ENCODE data around the gene MAS1L.

DNA sequence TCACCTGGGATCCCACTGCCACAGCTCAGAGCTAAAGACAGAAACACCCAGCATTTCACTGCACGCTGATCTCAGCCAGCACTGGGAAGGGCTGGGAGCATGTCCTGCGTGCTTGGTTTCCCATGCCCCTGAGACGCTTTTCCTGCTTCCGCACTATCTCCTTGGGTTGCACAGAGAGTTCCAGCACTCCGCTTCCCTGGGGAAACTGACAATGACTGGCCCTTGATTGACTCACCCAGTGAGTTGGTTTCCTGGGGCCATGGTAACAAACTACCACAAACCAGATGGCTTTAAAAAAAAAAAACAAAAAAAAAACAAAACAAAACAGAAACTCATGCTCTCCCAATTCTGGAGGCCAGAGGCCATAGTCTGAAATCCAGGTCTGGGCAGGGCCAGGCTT, 14.8 kb upstream of the MAS1L start:
- no peak for TF ChIP-seq POLR2A (IDR thresholded peaks at IDR 0.05)
- TF ChIP-seq CTCF (IDR thresholded peaks at IDR 0.05), result no peak

Data from vagina (tissue), 2 donors.